NCI-H2107 (cell line): Measurements from ENCODE around the gene KIDINS220.

Experiments
- DNase-seq: peaks from one replicate; lab custom pipeline; 2025; lab: John Stamatoyannopoulos, UW

Gene KIDINS220

DNA sequence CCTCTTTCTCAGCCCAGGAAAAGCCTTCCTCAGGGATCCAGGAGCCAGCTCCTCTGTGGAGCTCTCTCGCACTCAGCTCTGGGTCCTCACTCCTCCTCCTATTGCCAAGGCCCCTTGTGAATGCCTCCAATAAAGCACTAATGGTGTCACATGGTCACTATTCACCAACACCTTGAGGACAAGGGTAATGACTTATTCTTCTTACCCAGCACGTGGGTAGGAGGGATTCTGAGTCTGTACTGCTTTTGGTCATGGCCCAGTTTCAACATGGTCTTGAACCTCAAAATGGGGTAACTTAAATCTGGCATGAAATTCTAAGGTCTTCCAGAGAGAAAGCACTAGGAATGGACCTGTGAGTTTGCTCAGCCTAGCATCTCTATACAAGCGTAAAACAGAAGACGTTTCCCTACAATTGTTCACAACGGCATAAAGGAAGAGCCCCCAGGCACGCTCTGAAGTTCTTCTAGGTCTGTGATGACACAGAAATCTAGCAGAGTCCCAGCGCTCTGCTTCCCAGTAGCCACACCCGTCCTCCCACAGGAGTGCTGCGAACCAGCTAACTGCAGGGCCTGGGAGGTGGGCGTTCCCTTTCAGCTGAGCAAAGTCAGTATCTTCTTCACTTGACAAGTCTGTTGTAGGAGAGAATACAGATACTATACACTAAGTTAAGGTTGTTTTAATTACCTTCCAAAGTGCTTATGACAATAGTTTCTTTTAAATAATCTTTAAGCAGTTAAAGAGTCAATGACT is 14.6 kb upstream of the KIDINS220 start:
- DNase-seq = no peak

DNA sequence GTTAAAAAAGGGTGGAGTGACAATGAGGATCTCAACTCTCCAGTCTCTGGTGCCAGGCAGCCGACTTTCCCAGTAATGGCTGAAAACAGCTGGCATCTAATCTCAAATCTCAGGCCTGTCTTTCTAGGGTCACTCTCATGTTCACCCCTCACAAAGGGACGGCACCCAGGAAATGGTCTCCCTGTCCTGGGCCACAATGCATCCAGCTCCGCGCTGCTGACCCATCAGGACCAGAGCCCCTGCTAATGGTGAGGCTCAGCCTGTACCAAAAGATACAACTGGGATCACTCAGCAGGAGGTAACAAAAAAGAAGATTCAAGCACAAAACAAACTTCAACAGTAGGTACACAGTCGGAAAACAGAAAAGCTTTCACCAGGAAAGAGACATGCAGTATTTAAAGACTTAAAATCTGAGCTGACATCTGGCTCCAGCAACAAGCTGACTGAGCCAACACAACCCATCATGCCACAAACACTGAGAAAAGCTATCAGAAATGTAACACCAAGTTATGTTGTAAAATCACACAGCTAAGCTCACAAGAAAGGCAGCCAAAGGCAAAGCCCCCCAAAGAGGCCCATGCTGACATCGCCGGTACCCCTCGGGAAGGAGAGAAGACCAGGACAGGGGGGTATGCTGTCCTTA is 13.6 kb upstream of the KIDINS220 start:
- no peak for DNase-seq

DNA sequence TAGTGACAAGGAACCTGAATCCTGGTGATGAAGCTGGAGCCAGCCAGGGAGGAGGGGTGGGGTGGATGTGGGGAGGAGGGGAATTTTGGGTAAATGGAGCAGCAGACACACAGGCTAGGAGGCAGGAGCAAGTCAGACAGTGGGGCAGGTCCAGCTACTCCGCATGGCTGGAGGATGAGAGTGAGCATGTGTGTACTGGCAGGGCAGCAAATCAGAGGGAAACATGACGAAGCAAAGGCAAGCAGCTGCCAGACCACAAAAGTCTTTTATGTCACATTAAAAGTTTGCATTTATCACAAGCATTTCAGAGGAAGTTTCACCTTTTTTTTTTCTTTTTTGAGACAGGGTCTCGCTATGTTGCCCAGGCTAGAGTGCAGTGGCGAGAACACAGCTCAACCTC is 11.9 kb upstream of the KIDINS220 start:
- no peak for DNase-seq

DNA sequence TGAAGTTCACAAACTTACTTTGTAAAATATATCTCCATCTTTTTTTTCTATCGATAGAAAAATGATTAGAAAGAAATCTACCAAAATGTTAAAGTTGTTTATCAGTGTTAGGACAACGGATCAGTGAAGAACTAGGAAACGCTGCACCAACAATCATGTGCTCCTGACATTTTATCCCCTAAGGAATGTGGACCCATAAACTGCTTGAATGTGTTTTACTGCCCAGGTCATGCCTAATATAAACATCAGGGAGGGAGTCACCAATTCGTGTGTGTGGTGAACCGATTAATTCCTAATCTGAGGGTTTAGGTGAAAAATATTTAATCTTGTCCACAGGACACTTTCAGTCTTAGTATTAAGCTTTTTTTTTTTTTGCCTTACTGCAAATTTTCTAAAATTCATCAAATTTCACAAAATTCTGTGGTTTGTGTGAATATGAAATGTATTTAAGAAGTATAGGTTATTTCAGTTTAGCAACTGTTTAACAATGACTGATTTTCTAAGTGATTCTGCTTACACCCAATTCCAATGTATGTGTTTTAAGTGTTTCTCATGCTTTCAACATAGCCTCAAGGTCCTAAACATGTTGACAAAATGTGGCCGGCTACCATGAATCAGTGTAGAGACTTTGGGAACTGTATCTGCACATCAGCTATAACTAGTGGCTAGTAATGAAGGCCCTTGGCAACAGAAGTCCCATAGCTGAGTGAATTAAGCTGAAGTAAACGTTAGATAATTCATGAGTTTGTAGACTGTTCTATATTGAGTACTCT is 11.1 kb upstream of the KIDINS220 start:
- DNase-seq = no peak

DNA sequence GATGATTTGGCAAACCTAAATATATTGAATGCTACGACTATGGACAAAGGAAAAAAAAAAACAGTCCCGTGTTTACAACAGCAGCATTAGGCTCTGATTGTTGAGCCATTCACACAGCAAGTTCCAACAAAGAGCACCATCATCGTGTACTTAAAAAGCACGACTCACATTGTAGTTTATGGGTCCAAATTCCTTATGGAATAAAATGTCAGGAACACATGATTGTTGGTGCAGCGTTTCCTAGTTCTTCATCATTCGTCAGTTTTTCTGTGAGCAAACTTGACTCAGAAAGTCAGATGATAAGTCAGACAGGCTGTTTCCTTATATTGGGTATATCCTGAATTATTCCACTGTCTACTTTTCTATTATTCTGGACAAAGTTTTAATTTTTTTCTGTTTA is 10.0 kb upstream of the KIDINS220 start:
- no peak for DNase-seq

DNA sequence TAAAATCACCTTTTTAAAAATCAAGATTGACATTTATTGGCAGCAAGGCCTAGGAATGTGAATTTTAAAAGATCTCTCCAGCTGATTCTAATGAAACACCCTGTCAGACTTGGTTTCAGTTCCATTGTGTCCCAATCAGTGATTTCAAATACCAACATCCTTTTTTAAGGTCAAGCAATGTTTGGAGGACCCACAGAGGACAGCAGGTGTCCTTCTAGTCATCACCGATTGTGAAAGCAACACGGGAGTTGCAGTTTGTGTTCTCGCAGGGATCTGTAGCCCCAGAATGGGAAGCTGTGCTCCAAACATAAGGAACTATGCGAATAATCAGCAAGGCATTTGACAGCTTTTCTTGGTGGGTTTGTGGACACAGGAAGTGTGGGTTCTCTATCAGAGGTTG is 4.5 kb upstream of the KIDINS220 start:
- no peak for DNase-seq

DNA sequence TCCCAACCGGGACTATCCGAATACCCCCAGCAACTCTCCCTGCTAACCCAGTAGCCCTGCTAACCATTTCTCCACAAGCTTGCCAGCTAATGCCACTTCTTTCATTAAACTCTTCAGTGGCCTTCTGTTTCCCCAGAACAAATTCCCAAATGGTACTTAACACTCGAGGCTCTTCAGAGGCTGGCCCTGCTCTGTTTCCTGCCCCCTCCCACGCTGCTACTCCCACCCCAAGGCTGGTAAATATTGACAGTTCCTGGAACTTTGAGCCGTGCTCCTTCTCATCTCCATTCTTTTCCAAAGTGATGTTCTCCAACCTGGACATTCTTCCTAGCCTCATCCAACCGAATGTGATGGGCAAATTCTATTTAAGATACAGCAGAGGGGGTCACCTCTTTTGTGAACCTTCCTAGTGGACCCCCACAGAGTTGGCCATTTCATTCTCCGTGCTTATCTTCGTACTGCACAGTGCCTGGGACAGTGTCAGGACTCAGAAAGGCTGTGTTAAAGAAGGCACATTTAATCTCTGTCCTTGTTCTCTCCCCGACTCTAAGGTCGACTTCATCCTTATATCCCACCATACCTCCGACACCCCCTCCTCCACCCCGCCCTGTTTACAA is 3.2 kb upstream of the KIDINS220 start:
- no peak for DNase-seq

DNA sequence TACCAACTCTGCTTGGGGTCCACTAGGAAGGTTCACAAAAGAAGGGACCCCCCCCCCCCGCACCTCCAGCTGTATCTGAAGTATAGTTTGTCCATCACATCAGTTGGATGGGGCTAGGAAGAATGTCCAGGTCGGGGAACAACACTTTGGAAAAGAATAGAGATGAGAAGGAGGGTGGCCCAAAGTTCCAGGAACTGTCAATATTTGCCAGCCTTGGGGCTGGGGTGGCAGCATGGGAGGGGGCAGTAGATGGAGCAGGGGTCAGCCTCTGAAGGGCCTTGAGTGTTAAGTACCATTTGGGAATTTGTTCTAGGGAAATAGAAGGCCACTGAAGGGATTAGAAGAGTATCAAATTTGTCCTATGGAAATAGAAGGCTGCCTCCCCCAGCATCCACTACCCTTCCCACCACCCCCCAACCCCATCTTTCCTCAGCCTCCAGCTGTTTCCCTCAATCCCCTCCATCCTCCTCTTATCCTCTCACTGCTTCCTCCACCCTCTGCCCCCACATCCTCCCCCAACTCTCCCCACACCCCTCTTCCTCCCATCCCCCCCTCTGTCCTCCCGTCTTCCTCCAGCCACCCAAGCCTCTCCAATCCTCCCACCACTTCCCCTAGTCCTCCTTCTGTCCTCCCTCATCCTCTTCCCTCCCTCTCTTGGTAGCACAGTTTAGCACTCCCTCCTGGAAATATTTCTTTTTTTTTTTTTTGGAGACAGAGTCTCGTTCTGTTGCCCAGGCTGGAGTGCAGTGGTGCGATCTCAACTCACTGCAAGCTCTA is 2.0 kb upstream of the KIDINS220 start:
- DNase-seq = no peak

DNA sequence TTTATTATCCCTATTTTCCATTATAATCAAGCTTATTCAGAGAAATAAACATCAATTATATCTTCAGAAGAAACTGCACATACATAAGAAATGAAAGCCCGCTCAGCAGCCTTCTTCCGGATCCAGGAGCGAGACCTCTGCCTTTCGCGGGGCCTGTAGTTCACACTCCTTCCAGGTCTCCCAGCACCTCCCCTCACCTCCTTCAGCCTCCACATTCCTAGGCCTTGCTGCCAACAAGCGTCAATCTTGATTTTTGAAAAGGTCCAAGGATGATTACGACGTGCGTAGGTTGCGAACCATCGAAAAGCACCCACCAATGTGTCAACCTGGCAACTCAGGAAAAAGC is 355 bp upstream of the KIDINS220 start:
- DNase-seq = no peak

DNA sequence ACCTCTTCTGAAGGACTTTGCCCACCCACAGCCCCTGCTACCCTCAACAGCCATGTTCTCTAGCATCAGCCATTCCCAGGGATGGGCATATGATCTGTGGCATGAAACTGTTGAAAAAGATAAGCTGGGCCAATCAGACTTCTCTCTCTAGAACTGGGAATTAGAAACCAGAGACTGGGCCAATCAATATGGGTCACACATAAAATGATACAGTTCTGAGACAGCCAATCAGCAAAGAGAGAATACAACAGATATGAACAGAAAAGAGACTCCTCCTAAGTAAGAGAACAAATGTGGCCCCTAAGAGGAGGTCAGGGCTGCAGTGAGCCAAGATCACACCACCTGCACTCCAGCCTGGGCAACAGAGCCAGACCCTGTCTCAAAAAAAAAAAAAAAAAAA is 2.1 kb downstream of the KIDINS220 start:
- no peak for DNase-seq

DNA sequence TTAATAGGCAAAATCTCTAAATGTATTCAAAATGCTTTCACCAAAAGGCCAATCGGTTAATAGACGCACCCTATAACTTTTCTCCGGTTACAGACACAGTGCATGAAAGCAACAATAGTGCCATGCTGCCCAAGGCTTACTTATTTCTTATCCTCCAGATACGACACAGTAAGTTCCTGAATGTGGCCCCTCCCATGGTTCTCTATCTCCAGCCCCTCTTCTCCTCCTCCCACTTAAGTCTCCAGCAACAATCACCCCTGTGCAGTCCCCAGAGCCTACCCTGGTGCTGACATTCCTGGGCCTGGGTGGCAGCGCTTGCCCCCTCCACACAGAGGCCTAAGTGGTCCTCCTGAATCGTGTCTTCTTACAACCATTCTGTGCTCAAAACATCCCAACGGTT is 3.6 kb downstream of the KIDINS220 start:
- DNase-seq = no peak

DNA sequence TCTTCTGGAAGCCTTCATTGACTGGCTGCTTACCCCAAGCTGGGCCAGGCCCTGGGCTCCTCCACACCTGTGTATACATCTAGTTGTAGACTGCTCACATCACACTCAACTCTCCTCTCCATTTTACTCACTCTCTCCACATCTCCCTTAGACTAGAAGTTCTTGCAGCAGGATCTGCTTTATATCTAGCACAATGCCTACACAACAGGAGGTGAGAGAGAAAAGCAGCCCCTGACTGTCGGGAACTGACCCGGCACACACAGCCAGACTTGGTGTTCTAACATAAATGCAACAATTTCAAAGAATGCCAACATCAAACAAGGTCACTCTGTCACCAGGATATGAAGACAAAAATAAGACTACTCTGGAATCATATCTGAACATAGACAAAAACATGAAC is 5.9 kb downstream of the KIDINS220 start:
- DNase-seq = no peak

DNA sequence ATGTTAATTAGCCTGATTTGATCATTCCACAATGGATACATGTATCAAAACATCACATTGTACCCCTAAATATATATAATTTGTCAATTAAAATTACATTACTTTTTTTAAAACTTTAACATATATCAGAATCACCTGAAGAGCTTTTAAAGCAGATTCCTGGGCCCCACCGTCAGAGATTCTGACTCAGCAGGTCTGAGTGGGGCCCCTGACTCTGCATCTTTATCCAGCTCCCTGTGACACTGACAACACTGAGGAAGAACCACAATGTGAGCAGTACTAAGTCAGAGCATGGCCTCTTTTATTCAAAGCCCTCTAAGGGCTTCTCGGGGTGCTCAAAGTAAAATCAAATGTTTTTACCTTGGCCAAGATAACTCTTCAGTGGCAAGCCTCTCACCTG is 9.7 kb downstream of the KIDINS220 start:
- no peak for DNase-seq

DNA sequence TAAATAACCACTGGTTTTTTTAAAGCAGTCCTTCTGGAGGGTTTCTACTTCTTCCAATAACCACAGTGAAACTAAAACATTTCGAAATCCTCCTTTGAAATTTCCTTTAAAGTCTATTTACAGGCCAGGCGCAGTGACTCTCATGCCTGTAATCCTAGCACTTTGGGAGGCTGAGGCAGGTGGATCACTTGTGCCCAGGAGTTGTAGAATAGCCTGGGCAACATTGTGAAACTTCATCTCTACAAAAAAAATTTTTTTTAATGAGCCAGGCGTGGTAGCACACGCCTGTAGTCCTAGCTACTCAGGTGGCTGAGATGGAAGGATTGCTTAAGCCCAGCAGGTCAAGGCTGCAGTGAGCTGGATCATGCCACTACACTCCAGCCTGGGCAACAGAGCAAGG is 15.2 kb downstream of the KIDINS220 start:
- no peak for DNase-seq

DNA sequence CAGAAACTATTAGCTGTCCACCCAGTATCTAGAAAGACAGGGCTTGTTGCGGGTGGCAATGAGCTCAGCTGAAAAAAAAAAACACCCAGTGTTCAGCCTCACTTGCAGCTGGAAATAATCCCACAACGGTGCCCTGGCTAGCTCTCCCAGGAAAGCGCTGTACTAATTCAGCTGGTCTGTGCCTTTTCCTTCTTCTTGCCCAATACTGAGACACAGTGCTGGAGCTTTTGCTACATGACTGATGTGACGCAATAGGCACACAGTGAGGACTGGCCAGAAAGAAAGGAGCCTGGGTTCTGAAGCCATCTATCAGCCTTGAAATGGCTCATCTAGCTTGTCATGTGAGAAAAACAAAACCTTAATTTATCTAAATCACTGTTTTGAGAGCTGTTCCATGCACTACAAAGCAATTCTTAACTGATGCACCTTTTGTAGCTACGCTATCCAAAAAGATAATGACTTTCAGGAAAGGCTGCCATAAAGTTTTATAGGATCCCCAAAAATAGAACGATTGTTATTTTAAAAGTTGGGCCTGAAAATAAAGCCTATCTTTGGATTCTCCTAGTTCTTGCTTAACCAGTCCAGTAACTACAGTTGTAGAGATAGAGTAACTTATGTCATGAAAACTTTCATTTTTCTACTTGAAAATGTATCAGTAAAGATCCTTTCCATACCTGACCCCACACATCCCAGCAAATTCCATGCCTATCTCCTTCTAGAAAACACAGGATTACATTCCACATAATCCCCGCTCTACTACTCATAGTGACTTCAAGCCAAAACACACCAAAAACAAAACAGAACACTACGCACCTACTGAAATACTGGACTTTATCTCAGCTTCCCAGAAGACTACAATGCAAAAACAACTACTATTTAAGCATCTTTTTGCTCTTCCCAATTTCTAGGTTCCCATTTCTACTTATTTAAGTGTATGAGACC is 15.9 kb downstream of the KIDINS220 start:
- DNase-seq = no peak

DNA sequence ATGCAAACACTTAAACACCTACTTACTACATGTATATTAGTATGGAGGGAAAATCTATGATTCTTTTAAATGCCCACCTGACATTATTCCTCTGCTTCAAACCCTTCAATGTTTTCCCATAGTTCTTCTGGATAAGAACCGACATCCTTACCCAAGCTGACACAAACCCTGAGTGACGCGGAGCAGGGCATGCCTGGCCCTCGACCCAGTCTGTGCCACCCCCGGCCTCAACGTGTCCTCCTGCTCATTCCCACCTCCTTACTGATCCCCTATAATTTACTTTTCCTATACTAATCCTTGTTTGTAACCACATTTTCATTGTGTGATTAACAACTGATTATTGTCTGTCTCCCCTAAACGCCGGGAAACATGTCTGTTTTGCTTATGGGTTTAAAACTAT is 17.5 kb downstream of the KIDINS220 start:
- no peak for DNase-seq

DNA sequence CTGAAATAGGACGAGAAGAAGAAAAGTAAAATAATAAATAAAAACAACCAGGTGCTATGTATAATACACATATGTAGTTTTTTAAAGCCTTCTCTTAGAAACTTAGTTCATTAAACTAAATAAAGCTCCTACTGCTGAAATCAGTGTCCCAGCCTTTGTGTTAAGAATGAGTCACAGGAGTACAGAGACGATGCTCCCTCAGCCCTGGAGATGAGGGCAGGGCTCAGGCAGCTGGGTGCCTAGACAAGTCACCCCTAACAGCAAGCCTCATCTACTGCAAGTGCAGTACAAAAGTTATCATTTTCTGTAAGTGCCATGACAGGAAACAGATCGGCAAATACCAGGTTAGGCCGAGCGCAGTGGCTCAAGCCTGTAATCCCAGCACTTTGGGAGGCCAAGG is 18.2 kb downstream of the KIDINS220 start:
- DNase-seq = no peak

DNA sequence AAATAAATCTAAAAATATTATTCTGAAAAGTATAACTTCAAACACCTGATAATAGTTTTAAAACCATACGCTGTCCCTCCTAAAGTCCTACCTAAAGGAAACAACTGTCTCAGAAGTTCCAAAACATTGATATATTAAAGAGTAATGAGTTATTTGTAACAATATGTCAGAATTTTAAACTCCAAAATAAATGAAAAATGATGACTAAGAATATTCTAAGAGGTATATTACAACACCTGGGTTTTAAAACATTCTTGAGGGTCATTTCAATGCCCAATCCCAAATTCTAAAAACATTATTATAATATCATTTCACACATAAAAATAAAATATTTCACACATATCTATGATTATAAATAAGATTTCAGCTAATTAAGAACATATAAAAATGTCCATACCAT is 20.2 kb downstream of the KIDINS220 start:
- DNase-seq = no peak

DNA sequence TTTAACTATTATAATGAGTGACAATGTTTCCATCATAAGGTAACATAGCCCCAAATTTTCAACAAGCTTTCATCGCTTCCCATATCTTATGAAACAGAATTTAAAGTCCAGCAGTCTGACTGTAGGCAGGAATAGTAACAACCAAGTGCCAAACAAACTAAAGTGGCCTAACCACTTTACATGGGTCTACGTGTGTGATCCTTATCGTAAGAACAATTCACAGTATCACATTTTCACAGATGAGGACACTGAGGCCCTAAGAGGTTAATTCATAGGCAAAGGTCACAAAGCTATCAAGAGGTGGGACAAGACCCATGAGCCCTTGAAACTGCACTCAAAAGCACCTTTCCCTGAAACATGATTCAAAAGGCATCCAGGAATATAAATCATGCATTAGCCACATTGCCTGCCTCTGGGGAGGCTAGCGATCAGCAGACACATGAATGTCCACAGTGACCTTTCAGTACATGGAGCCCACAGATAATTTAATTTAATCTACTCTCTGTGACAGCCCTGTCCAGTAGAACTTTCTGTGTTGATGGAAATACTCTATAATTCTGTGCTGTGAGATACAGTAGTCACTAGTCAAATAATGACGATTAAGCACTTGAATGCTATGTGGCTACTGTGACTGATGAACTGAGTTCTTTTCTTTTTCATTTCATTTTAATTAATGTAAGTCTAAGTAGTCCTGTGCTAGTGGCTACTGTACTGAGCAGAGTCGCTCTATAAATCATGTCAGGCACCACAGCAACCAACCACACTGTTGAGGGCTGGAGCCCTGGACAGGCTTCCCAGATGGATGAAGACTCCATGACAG is 30.3 kb downstream of the KIDINS220 start:
- DNase-seq = no peak
